Aorta (tissue), 5 donors: ENCODE results near the gene PBX3. TPM values are rescaled to one million over a fixed set of nuclear protein-coding genes. Genes with fewer than 3 reads are reported as not detected.
"Not testable (repeated sequence)": the region's sequence is repeated elsewhere in the genome, so short reads cannot be mapped to it uniquely, and the experiment has no call there.

Experiments
- ATAC-seq: fragments of 200-7000 bp; cut with Tn5 transposase; one replicate; pipeline ENCODE4 v1.9.1; 2022; ENCODE audit warnings: moderate library complexity; ENCODE audit not compliant: low FRiP score
- DNase-seq, 2 donors: peaks; one replicate each; pipeline ENCODE4 v3.0.0-alpha.2; 2020
- H3K27ac ChIP-seq, 2 donors: one replicate each; pipeline ENCODE4 v1.5.1; 2013; ENCODE audit warnings: low read length in 2 of 2, mild to moderate bottlenecking in 2 of 2, moderate library complexity in 2 of 2, control low read depth in 1 of 2, inconsistent platforms in 1 of 2, low read depth in 1 of 2
- H3K27me3 ChIP-seq, 2 donors: one replicate each; pipeline ENCODE4 v1.6.1; 2013; ENCODE audit warnings: control low read depth in 1 of 2, low read length in 1 of 2, mild to moderate bottlenecking in 1 of 2, moderate library complexity in 1 of 2; ENCODE audit not compliant: insufficient read depth in 2 of 2, control insufficient read depth in 1 of 2
- H3K36me3 ChIP-seq, 2 donors: one replicate each; pipeline ENCODE4 v1.6.1; 2013; ENCODE audit warnings: control low read depth in 1 of 2, low read length in 1 of 2, mild to moderate bottlenecking in 1 of 2; ENCODE audit not compliant: insufficient read depth in 2 of 2, control insufficient read depth in 1 of 2
- H3K4me1 ChIP-seq, 2 donors: one replicate each; pipeline ENCODE4 v1.6.1; 2013; ENCODE audit warnings: low read length in 2 of 2, control low read depth in 1 of 2, mild to moderate bottlenecking in 1 of 2, moderate library complexity in 1 of 2; ENCODE audit not compliant: insufficient read depth in 2 of 2, control insufficient read depth in 1 of 2
- H3K4me3 ChIP-seq, 2 donors: one replicate each; pipeline ENCODE4 v1.5.1; 2013; ENCODE audit warnings: low read length in 2 of 2, control low read depth in 1 of 2, mild to moderate bottlenecking in 1 of 2
- H3K9me3 ChIP-seq: one replicate; pipeline ENCODE4 v1.6.1; 2013; ENCODE audit warnings: mild to moderate bottlenecking, low read length; ENCODE audit not compliant: control insufficient read depth
- WGBS, 2 donors: extraction: QIAGEN DNeasy Blood & Tissue Kit; methylation state at CpG; one replicate each; pipeline ENCODE4 v1.1.7; 2013; 5-methylcytosine and 5-hydroxymethylcytosine counted together
- intact Hi-C, 2 donors: fragments of 100-400 bp; cut with DNase I; formaldehyde crosslinking; loops; one replicate each; pipeline versions ENCODE4 v1.14.2 to v1.15.0; 2022
- polyA plus RNA-seq, 2 donors: library from polyadenylated mRNA; stranded (reverse); fragments of 200-250 nt; gene quantifications; one replicate each; pipeline ENCODE4 v1.2.3, GENCODE V29; 2013
- total RNA-seq, 2 donors: library from RNA; stranded (reverse); fragmentation: NEBNext Ultra II Directional; extraction: Animal tissue kit (Norgen Biotek cat#: 25700); gene quantifications; one replicate each; pipeline ENCODE4 v1.2.1, GENCODE V29; 2021
- donor health status: healthy with polysubstance abuse.
- donor health status: Bipolar disorder and iron deficiency.
- donor health status: DM: no; HTN: no; CAD: no.
- donor health status: DM: no; HTN: no; CAD: no.
- donor health status: DM: yes; HTN: yes; CAD: no.

Gene PBX3
- total and polyA plus RNA-seq, 4 donors: 10.3 to 44.7 (median 18.8) TPM

DNA sequence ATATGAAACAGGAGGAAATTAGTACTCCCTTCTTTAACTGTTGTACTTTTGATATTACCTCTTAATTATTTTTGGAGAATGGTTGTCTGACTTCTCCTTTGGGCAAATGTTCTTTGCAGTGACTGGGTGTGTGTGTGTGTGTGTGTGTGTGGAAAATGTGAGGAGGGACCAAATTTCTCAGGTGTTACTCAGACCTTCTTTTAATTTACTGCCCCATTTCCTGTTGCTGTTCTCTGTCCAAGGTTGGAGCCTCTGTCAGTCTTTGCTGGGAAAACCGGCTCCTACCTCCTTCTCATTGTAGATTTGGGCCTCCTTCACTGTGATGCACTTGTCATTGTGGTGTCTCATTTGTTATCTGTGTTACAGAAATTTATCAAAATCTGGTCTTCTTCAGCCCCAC lies 68.4 kb downstream of the PBX3 start:
- no peaks in the 10 kb centered on the region for H3K9me3 ChIP-seq
- H3K36me3 ChIP-seq: no peaks in the 10 kb centered on the region
- intact Hi-C loops: loop anchor here in 1 of 2 donors (10.0 kb wide), 1 partner anchor 189 kb away; no protein-coding TSS in a partner anchor
- DNase-seq (no peak), ATAC-seq (no peak)
- no peaks in the 10 kb centered on the region for H3K27me3 ChIP-seq
- H3K27ac ChIP-seq: no peak overlapping the region
- no peak overlapping the region for H3K4me3 ChIP-seq
- WGBS, 2 donors: 89 to 100% methylated on average over 1 of the region's 1 CpG
- no peaks in the 10 kb centered on the region for H3K4me1 ChIP-seq

- ATAC-seq (no peak), DNase-seq (no peak)
- no peaks in the 10 kb centered on the region for H3K36me3 ChIP-seq
- H3K27me3 ChIP-seq: no peaks in the 10 kb centered on the region
- intact Hi-C loops: loop anchor here in 1 of 2 donors (10.0 kb wide), 1 partner anchor 188 kb away; no protein-coding TSS in a partner anchor
- WGBS, 2 donors: 97 to 98% methylated on average over 5 of the region's 5 CpGs
- H3K27ac ChIP-seq: no peak overlapping the region
- H3K4me1 ChIP-seq: no peaks in the 10 kb centered on the region
- no peak overlapping the region for H3K4me3 ChIP-seq
- H3K9me3 ChIP-seq: no peaks in the 10 kb centered on the region
These were observed 69.1 kb downstream of the PBX3 start for GRCh38 chr9:125816321-125816720.

GRCh38 chr9:125820100-125820804 lies 73.1 kb downstream of the PBX3 start:
- H3K36me3 ChIP-seq: no peaks in the 10 kb centered on the region
- 83 to 86% methylated on average over 4 of the region's 4 CpGs for WGBS, 2 donors
- H3K4me1 ChIP-seq: no peaks in the 10 kb centered on the region
- intact Hi-C loops: no loop called here
- H3K27me3 ChIP-seq: no peaks in the 10 kb centered on the region
- no peaks in the 10 kb centered on the region for H3K9me3 ChIP-seq
- DNase-seq (no peak), ATAC-seq (no peak)
- H3K27ac ChIP-seq: no peak overlapping the region
- no peak overlapping the region for H3K4me3 ChIP-seq

DNA sequence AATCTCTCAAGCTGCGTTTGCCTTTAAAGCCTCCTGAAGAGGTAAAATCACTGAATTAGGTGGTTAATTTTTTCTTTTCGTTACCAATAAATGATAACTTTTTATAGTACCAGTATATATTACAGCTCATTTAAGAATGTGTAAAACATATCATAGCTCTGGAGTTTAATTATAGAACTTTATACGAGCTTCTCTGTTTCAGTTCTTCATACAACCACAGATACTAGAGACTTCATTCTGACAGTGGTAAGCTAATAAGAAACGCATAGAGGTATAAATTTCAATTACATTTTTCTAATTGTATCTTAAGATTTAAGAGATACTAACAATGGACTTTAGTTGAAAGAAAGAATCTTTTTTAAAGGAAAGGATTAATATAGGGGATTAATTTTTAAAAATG lies 73.9 kb downstream of the PBX3 start:
- Histone ChIP-seq H3K4me3 (no peak overlapping the region), H3K27ac (no peak overlapping the region)
- no peak for DNase-seq

DNA sequence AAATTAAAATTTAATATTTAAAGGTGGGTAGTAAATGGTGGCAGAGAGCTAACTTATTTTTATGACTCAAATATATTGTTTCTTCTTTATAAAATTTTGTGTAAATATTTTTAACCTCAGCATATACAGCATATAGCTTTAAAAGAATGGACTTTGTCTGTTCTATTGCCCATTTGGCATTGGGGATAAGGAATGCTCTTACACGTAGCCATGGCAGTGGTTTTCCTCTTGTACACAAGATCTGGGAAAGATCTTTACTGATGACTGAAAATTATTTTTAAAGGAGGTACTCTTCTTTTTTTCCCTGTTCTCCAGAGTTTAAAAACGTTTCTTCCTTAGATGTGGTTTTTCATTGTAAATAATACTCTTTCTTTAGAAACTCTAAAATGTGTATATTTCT lies 75.0 kb downstream of the PBX3 start:
- no peaks in the 10 kb centered on the region for H3K9me3 ChIP-seq
- ATAC-seq (no peak), DNase-seq (no peak)
- H3K4me1 ChIP-seq: no peaks in the 10 kb centered on the region
- no peak overlapping the region for H3K4me3 ChIP-seq
- no peak overlapping the region for H3K27ac ChIP-seq
- 25 to 38% methylated on average over 2 of the region's 2 CpGs for WGBS, 2 donors
- intact Hi-C loops: no loop called here
- H3K27me3 ChIP-seq: no peaks in the 10 kb centered on the region
- no peaks in the 10 kb centered on the region for H3K36me3 ChIP-seq

More for the DNA sequence above, 73.9 kb downstream of the PBX3 start:
- 93 to 94% methylated on average over 4 of the region's 4 CpGs for WGBS, 2 donors
- intact Hi-C loops: no loop called here
- no peak for ATAC-seq
- Histone ChIP-seq H3K36me3 (no peaks in the 10 kb centered on the region), H3K27me3 (no peaks in the 10 kb centered on the region), H3K4me1 (no peaks in the 10 kb centered on the region), H3K9me3 (no peaks in the 10 kb centered on the region)

GRCh38 chr9:125822902-125823301 lies 75.7 kb downstream of the PBX3 start:
- intact Hi-C loops: no loop called here
- Histone ChIP-seq H3K9me3 (no peaks in the 10 kb centered on the region), H3K27ac (no peak overlapping the region), H3K4me1 (no peaks in the 10 kb centered on the region), H3K4me3 (no peak overlapping the region), H3K27me3 (no peaks in the 10 kb centered on the region), H3K36me3 (no peaks in the 10 kb centered on the region)
- DNase-seq (no peak), ATAC-seq (no peak)
- WGBS, 2 donors: 92 to 96% methylated on average over 2 of the region's 2 CpGs

DNA sequence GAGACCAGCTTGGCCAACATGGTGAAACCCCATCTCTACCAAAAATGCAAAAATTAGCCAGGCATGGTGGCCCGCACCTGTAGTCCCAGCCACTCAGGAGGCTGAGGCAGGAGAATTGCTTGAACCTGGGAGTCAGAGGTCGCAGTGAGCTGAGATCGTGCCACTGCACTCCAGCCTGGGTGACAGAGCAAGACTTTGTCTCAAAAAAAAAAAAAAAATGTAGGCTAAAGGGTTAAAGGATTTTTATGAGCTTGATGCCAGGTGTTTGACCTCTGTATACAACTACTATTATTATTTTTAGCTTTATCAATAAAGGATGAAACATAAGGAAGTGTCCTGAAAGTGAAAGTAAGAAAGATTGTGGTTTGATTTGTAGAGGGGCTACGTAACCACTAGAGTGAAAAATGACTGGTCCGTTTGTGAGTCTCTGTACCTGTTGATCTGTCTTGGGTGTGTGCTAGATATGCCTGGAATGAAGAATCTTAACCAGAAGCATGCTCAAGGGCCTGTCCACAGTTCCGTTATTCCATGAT lies 76.8 kb downstream of the PBX3 start:
- H3K9me3 ChIP-seq, DNase-seq, H3K36me3 ChIP-seq, H3K27me3 ChIP-seq, H3K27ac ChIP-seq, intact Hi-C loops, H3K4me3 ChIP-seq, H3K4me1 ChIP-seq, ATAC-seq: not testable (repeated sequence)
- WGBS, 2 donors: 94 to 97% methylated on average over 6 of the region's 6 CpGs

DNA sequence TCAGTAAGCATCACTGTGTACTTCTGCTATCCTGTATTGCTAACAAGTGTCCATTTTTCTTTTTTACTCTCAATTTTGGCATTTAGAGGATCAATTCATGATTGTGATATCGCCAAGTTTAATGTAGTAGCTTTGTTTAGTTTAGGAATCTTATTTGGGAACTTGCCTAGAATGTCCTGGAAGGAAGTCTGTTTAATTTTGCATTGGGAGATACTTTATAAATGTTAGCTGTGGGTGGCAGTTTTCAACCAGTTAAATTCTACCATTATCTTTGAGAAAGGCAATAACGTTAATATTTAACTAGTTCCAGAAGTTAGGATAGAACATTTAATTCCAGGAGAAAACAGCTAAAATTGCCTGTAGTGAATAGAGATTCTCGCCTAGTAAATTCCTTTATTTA lies 78.6 kb downstream of the PBX3 start:
- ATAC-seq: no peak
- Histone ChIP-seq H3K4me1 (no peaks in the 10 kb centered on the region), H3K27ac (no peak overlapping the region), H3K36me3 (no peaks in the 10 kb centered on the region), H3K4me3 (no peak overlapping the region), H3K9me3 (no peaks in the 10 kb centered on the region), H3K27me3 (no peaks in the 10 kb centered on the region)
- WGBS, 2 donors: 83% methylated on average over 3 of the region's 3 CpGs
- intact Hi-C loops: no loop called here
- no peak for DNase-seq

DNA sequence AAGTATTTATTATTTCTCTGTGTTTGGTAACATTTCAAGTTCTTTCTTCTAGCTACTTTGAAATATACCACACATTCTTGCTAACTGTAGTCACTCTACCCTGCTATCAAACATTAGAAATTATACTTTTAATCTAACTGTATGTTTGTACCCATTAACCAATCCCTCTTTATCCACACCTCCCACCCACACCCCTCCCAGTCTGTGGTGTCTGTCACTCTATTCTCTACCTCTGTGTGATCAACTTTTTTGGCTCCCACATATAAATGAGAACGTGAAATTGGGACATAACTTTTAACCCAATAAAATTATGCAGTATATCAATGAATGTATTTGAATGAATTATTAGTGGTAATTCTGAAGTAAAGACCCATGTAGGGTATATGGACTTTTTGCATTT lies 79.7 kb downstream of the PBX3 start:
- DNase-seq: no peak
- Histone ChIP-seq H3K4me1 (no peaks in the 10 kb centered on the region), H3K9me3 (no peaks in the 10 kb centered on the region), H3K36me3 (no peaks in the 10 kb centered on the region), H3K27me3 (no peaks in the 10 kb centered on the region), H3K27ac (no peak overlapping the region), H3K4me3 (no peak overlapping the region)
- intact Hi-C loops: no loop called here
- no peak for ATAC-seq
- 92 to 93% methylated on average over 1 of the region's 1 CpG for WGBS, 2 donors
